Parathyroid adenoma (tissue), 2 donors: ENCODE data around the gene GNAO1.

Source experiments
- H2AFZ ChIP-seq: fragments of 300-600 bp; sonication (generic); one replicate; pipeline ENCODE4 v1.7.0; 2017; ENCODE audit warnings: antibody characterized with exemption, mild to moderate bottlenecking
- H3K27ac ChIP-seq: fragments of 300-600 bp; sonication (generic); one replicate; pipeline ENCODE4 v1.7.0; 2017
- H3K27me3 ChIP-seq: fragments of 300-600 bp; sonication (generic); one replicate; pipeline ENCODE4 v1.7.0; 2017; ENCODE audit warnings: low read length; ENCODE audit not compliant: control insufficient read depth, insufficient read depth
- H3K36me3 ChIP-seq: fragments of 300-600 bp; sonication (generic); one replicate; pipeline ENCODE4 v1.7.0; 2017; ENCODE audit warnings: low read length; ENCODE audit not compliant: control insufficient read depth, insufficient read depth
- H3K4me1 ChIP-seq: fragments of 300-600 bp; sonication (generic); one replicate; pipeline ENCODE4 v1.7.0; 2017; ENCODE audit warnings: control low read depth
- H3K4me2 ChIP-seq: fragments of 300-600 bp; sonication (generic); one replicate; pipeline ENCODE4 v1.7.0; 2017; ENCODE audit warnings: low read length
- H3K4me3 ChIP-seq: fragments of 300-600 bp; sonication (generic); one replicate; pipeline ENCODE4 v1.7.0; 2017; ENCODE audit warnings: low read depth, low read length
- H3K79me2 ChIP-seq: fragments of 300-600 bp; sonication (generic); one replicate; pipeline ENCODE4 v1.7.0; 2017; ENCODE audit warnings: control low read depth
- H3K9ac ChIP-seq: fragments of 300-600 bp; sonication (generic); one replicate; pipeline ENCODE4 v1.7.0; 2017; ENCODE audit warnings: mild to moderate bottlenecking
- H3K9me3 ChIP-seq: fragments of 300-600 bp; sonication (generic); one replicate; pipeline ENCODE4 v1.7.0; 2017; ENCODE audit warnings: low read length; ENCODE audit not compliant: control insufficient read depth
- CTCF ChIP-seq: fragments of 300-600 bp; sonication (generic); IDR thresholded peaks from one replicate; pipeline ENCODE4 v1.7.0; 2017; ENCODE audit warnings: antibody characterized with exemption, mild to moderate bottlenecking
- donor health status: primary hyperparathyroidism.

GNAO1 gene

DNA sequence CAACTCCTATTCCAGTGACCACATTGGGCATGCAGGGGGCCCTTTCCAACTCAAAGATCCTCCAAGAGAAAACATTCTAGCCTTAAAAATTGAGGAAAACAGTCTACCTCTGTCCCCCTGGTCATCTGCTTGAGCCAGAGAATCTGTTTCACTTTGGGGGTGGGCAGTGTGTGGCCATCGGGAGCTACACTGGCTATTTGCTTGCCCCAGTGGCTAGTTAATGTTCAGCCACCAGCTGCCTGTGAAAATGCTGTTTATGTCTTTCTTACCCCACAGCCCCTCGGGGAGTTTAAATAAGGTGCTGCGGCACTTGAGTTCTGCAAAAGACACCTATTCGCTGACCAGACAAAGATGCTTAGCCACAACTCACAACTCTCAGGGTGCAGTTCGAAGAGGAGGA is 43.4 kb downstream of the GNAO1 start:
- Histone ChIP-seq H3K4me1 (peaks cover 9% of the 10 kb centered on the region), H3K27me3 (no peaks in the 10 kb centered on the region), H3K4me3 (no peak overlapping the region), H3K27ac (no peak overlapping the region), H3K4me2 (no peak overlapping the region), H3K79me2 (peaks cover 22% of the 10 kb centered on the region), H3K9ac (no peak overlapping the region), H3K36me3 (no peaks in the 10 kb centered on the region), H2AFZ (no peak overlapping the region), H3K9me3 (no peaks in the 10 kb centered on the region)
- no peak for TF ChIP-seq CTCF

DNA sequence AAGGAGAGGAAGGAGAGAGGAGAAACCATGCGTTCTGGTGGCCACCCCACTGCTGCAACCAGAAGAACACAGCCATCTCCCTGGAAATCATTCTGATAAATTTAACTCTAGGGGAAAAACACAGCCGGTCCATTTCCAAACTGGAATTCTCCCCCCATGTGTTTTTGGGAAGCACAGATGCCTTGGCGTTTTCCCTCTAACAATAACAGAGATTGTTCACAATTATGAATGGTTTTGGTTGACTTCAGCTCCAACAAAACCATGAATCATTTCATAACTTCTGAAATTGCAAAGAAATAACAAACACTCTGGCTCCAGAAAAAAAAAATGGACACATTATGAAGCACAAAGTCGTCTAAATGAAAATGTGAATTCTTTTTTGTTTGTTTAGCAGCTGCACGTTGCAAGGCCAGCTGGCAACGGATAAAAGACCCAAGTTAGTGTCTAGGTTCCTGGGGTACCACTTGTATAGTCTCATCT is 46.2 kb downstream of the GNAO1 start:
- Histone ChIP-seq H3K36me3 (no peaks in the 10 kb centered on the region), H3K9ac (no peak overlapping the region), H3K27ac (no peak overlapping the region), H3K9me3 (no peaks in the 10 kb centered on the region), H3K79me2 (peaks cover 25% of the 10 kb centered on the region), H2AFZ (no peak overlapping the region), H3K4me2 (no peak overlapping the region), H3K27me3 (no peaks in the 10 kb centered on the region), H3K4me1 (peaks cover 9% of the 10 kb centered on the region), H3K4me3 (no peak overlapping the region)
- no peak for TF ChIP-seq CTCF

DNA sequence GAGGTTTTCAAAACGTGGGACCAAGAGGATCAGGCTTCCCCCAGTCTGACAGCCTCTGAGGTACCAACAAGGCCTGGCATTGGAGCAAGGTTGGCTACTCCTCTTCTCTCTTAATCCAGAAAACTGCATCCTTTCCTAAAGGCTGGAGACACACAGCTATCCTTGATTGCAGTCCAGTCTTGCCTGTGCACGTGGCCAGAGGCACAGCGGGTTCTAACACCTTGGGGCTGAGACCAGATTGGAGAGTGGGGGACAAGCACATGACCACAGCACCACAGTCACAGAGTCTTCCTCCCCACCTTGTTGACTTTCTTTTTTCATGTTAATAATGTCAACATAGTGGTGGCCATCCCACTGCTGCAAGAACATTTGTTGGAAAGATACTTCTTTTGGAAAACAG is 46.9 kb downstream of the GNAO1 start:
- H3K27me3 ChIP-seq = no peaks in the 10 kb centered on the region
- H3K4me3 ChIP-seq = no peak overlapping the region
- H3K9me3 ChIP-seq = no peaks in the 10 kb centered on the region
- no peak overlapping the region for H3K4me2 ChIP-seq
- H3K27ac ChIP-seq = no peak overlapping the region
- H2AFZ ChIP-seq = no peak overlapping the region
- H3K9ac ChIP-seq = no peak overlapping the region
- H3K36me3 ChIP-seq = no peaks in the 10 kb centered on the region
- no peak for TF ChIP-seq CTCF
- H3K4me1 ChIP-seq = peaks cover 9% of the 10 kb centered on the region
- peaks cover 25% of the 10 kb centered on the region for H3K79me2 ChIP-seq

DNA sequence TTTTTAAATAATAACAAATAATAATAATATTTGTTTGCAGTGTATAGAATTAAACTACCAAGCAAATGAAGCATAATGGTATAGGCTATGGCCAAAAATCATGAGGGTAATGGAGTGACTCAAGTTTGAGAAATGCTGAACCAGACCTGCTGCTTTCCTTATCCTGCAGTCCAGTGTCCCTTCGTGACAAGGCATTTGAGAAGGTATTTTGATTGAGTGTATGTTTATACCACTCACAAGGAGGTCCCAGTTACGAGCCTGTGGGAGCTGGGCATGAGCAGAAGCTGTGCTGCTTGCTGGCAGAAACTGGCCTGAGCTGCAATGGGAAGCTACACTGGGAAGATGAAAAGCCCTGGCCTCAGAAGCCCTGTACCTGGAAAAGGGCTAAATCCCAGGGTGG is 50.3 kb downstream of the GNAO1 start:
- TF ChIP-seq CTCF = no peak
- H3K4me3 ChIP-seq = no peak overlapping the region
- no peaks in the 10 kb centered on the region for H3K9me3 ChIP-seq
- no peak overlapping the region for H3K27ac ChIP-seq
- no peaks in the 10 kb centered on the region for H3K36me3 ChIP-seq
- H2AFZ ChIP-seq = no peak overlapping the region
- H3K27me3 ChIP-seq = no peaks in the 10 kb centered on the region
- peaks cover 15% of the 10 kb centered on the region for H3K4me1 ChIP-seq
- H3K79me2 ChIP-seq = peaks cover 24% of the 10 kb centered on the region
- H3K4me2 ChIP-seq = no peak overlapping the region
- no peak overlapping the region for H3K9ac ChIP-seq

DNA sequence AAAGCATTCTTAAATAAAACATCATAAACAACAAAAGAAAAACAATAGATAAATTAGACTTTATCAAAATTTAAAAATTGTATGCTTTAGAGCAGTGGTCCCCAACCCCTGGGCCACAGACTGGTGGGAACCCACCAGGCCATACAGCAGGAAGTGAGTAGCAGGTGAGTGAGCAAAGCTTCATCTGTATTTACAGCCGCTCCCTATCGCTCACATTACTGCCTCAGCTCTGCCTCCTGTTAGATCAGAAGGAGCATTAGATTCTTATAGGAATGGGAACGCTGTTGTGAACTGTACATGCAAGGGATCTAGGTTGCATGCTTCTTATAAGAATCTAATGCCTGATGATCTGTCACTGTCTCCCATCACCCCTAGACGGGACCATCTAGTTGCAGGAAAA is 51.5 kb downstream of the GNAO1 start:
- no peak for TF ChIP-seq CTCF
- H3K9ac ChIP-seq = no peak overlapping the region
- no peak overlapping the region for H2AFZ ChIP-seq
- H3K4me2 ChIP-seq = no peak overlapping the region
- no peaks in the 10 kb centered on the region for H3K36me3 ChIP-seq
- no peak overlapping the region for H3K4me3 ChIP-seq
- no peaks in the 10 kb centered on the region for H3K9me3 ChIP-seq
- no peaks in the 10 kb centered on the region for H3K27me3 ChIP-seq
- H3K4me1 ChIP-seq = peaks cover 16% of the 10 kb centered on the region
- no peak overlapping the region for H3K27ac ChIP-seq
- H3K79me2 ChIP-seq = peaks cover 27% of the 10 kb centered on the region
